GM18870 (cell line): ENCODE measurements around the gene MTREX.
"Not testable (repeated sequence)": the region's sequence is repeated elsewhere in the genome, so short reads cannot be mapped to it uniquely, and the experiment has no call there.

Experiments
- ATAC-seq: cut with Tn5 transposase; IDR thresholded peaks from one replicate; pipeline ENCODE4 v1.9.1; 2021; ENCODE audit warnings: moderate library complexity; ENCODE audit not compliant: unreplicated experiment

MTREX gene

DNA sequence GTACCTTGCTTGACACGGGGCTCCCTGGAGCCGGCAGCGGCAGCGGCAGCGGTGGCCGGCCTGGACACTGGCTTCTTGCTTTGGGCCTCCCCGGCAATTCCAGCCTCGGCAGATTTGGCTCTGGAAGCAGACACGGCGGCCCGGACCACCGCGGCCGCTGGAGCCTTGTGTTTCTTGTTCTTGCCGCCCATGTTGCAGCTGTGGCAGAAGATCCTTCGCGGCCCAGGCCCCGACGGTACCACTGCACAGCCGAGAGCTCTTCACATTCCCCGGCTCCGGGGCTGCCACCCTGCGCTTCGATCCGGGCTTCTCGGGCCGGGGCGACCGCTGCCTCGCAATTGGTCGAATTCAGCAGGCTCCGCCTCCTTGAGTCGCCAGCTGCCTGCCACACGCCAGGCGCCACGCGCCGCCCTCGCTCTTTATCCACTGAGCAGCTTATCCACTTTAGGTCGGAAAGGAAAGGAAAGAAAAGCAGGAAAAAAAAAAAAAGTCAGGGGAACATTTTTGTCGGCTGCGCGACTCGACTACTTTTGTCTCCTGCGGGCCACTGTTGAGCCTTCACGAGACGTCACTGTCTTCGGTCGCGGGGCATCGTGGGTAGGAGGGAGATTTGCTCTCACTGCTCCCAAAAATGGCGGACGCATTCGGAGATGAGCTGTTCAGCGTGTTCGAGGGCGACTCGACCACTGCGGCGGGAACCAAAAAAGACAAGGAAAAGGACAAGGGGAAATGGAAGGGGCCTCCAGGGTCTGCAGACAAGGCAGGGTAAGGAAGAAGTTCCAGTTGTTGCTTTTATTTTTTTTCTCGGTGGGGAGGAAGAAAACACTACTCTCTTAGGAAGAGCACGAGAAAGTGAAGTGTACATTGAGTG is at the start of gene MTREX, which contains the start of gene DHX29:
Gene MTREX, plus strand, starts transcription at position 607 of the 871 bp plus-strand sequence. Its CDS starts 25 bp downstream, at position 632.
Gene DHX29, minus strand, starts transcription at position 312 of the 871 bp plus-strand sequence. Its CDS starts 121 bp downstream, at position 191.
- peak; percentile 85 for ATAC-seq

GRCh38 chr5:55258339-55258738 is 49.5 kb upstream of the MTREX start:
- ATAC-seq: no peak

DNA sequence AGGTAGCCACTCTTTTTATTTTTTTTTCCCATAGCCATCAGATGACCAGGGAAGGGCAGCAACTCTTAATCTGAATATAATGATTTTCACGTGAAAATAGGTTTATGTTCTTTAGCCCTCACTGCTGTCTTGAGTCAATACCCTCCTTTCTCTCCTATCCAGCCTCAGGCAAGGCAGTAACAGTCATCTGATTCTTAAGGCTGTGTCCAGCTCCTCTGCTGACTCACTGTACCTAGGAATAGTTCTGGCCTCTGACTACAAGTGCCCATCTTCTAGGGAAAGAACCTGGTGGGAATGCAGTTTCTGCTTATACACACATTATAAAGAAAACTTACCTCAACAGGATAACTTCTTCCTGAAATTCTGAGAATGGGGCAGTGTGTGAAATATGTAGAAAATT is 31.0 kb upstream of the MTREX start:
- ATAC-seq: no peak

GRCh38 chr5:55278778-55279177 is 29.0 kb upstream of the MTREX start:
- no peak for ATAC-seq

GRCh38 chr5:55286411-55286933 is 21.3 kb upstream of the MTREX start:
- ATAC-seq: no peak

GRCh38 chr5:55289808-55290207 is 18.0 kb upstream of the MTREX start:
- ATAC-seq: no peak

DNA sequence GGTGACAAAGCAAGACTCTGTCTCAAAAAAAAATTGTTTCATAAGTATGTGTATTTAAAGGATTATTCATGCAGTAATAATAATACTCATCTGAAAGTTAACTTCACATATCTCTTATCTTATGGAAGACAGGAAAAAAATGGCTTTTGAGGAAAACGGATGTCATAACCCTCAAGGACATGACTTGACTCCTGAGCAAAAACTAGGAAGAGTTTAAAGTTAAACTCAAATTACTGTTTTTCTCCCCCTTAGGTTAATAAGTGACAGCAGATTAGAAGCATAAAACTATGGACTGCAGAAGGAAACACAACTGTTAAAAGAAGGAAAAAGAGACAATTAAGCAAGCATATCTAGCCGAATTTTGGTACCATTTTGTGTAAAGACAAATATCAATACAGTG is 16.8 kb upstream of the MTREX start:
- no peak for ATAC-seq

- ATAC-seq: no peak
Observed at GRCh38 chr5:55294935-55295334, 12.9 kb upstream of the MTREX start.

GRCh38 chr5:55300890-55301289 is 6.9 kb upstream of the MTREX start:
- ATAC-seq: no peak

- no peak for ATAC-seq
Observed at GRCh38 chr5:55303238-55303690, 4.5 kb upstream of the MTREX start.

DNA sequence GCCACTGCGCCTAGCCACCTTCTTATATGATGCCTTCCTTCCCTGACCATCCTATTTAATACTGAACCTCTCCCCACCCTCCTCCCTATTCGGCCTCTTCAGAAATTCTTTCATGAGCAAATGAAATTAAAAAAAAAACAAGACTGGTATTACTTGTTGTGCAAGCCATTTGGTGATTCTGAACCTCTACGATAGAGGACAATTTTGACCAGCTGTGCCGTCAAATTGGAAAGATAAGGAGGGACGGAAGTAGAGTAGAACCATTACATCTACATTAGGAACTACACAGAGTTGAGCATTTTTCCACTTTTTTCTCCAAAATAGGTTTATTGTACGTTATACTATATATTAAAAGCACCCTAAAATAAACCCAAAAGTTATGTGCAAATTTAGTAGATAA is 3.2 kb upstream of the MTREX start:
- ATAC-seq: no peak

GRCh38 chr5:55305345-55305744 is 2.4 kb upstream of the MTREX start:
- ATAC-seq: no peak

GRCh38 chr5:55306641-55307382 is 977 bp upstream of the MTREX start:
- ATAC-seq: no peak

DNA sequence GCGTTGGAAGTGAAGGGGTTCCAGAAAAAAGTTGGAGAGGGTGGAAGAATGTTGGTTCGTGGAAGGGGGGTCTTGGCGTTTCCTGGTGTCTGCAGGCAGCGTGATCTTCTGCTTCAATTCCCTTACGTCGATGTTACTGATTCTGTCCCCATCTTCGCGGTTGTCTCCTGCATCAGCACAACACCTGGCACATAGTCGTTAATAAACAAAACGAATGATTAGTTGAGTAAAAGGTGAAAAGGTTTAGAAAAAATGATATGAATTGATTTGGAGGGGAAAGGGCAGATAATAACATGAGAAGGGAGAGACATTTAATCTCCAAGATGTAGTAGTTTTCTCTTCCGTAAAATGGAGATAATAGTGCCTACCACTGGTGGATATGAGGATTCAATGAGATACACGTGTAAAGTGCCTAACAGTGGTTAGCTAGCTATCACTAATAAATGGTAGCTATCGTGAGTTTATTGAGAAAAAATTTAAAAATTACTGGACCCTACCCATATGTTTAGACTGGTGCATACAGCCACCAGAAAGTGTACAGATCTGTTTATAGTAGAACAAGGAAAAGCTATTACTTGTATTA is 556 bp downstream of the MTREX start:
- no peak for ATAC-seq

- no peak for ATAC-seq
Observed at GRCh38 chr5:55313870-55314617, 6.3 kb downstream of the MTREX start.

DNA sequence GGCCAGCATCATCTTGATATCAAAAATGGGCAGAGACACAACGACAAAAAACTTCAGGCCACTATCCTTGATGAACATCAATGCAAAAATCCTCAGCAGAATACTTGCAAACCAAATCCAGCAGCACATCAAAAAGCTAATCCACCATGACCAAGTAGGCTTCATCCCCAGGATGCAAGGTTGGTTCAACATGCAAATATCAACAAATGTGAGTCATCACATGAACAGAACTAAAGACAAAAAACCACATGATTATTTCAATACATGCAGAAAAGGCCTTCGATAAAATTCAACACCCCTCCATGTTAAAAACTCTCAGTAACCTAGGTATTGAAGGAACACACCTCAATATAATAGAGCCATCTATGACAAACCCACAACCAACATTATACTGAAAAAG is 8.5 kb downstream of the MTREX start:
- no peak for ATAC-seq

- ATAC-seq: no peak
Observed at GRCh38 chr5:55316837-55317236, 9.0 kb downstream of the MTREX start.

GRCh38 chr5:55318237-55318636 is 10.4 kb downstream of the MTREX start:
- not testable (repeated sequence) for ATAC-seq

DNA sequence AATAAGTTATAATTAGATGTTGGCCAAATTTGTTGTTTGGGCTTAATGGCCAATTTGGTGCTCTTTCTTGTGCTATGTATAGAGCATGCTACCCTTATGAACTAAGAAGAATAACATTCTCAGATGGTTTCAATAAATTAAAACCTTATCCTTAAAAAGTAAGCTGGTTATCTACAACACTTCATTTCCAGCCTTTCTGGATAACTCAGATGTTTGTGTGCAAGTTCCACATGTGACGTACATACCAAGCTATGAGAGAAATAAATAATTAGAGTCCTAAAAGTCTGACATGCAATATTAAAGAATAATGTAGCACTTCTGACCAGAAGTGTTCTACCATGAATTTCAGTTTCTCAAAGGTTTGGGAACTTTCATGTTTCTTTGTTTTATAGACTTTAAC is 11.7 kb downstream of the MTREX start:
- no peak for ATAC-seq

DNA sequence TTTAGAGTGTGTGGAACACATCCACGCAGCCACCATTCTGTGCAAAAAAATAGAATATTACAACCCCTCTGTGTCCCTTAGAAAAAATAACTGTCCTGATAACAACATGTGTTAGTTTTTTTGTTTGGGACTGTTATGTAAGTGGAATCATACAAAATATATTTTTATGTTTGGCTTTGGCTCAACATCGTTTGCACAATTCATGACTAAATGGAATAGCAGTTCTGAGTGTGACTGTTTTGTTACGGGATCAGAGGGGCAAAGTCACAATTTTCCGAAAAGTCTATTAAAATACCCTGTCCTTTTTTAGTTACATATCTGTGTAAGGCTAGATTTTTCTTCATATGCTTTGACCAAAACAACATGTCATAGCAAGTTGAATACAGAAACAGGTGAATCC is 12.8 kb downstream of the MTREX start:
- ATAC-seq: no peak

GRCh38 chr5:55324006-55324405 is 16.2 kb downstream of the MTREX start:
- no peak for ATAC-seq
